Measurements from ENCODE around the gene ANKRD44.
"Not testable (repeated sequence)": the region's sequence is repeated elsewhere in the genome, so short reads cannot be mapped to it uniquely, and the experiment has no call there.

The ANKRD44 gene

GRCh38 chr2:197076652-197077051 lies 233.9 kb downstream of the ANKRD44 start:
- Mint-ChIP-seq H3K4me1 (ENCODE audit: low read depth) (peaks cover 5% of the 10 kb centered on the region), H3K27me3 (ENCODE audit: low read depth) (no peaks in the 10 kb centered on the region), H3K9me3 (peaks cover 7% of the 10 kb centered on the region), H3K4me3 (no peak overlapping the region), H3K36me3 (ENCODE audit: low read depth) (peaks cover 76% of the 10 kb centered on the region), H3K27ac (no peak overlapping the region)
- DNase-seq (ENCODE audit: low spot score) = no peak

GRCh38 chr2:197075754-197076337 lies 234.7 kb downstream of the ANKRD44 start:
- H3K4me1 Mint-ChIP-seq (ENCODE audit: low read depth) = peaks cover 13% of the 10 kb centered on the region
- H3K27ac Mint-ChIP-seq = peak overlapping the region; percentile 38
- H3K27me3 Mint-ChIP-seq (ENCODE audit: low read depth) = no peaks in the 10 kb centered on the region
- peaks cover 7% of the 10 kb centered on the region for H3K9me3 Mint-ChIP-seq
- no peak overlapping the region for H3K4me3 Mint-ChIP-seq
- no peak for DNase-seq (ENCODE audit: low spot score)
- H3K36me3 Mint-ChIP-seq (ENCODE audit: low read depth) = peaks cover 78% of the 10 kb centered on the region

DNA sequence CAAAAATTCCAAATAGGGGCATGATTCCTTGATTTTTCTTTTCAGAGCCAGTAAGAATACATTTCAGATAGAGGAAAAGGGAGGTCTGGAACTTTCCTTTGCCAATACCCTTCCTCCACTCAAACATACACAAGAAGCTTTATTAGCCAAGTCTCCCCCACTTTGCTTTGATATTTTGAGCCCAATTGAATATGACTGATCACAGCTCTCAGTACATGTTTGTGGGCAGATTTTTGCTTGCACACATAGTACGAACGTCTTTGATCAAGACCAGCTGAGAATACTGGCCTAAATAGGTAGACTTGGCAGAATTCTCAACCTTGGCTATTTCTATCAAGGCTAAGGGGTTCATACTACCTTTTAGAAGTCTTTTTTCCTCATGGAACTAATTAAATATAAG lies 235.3 kb downstream of the ANKRD44 start:
- Mint-ChIP-seq H3K4me1 (ENCODE audit: low read depth) (peaks cover 14% of the 10 kb centered on the region), H3K36me3 (ENCODE audit: low read depth) (peaks cover 79% of the 10 kb centered on the region), H3K4me3 (no peak overlapping the region), H3K9me3 (peaks cover 7% of the 10 kb centered on the region), H3K27ac (no peak overlapping the region), H3K27me3 (ENCODE audit: low read depth) (no peaks in the 10 kb centered on the region)
- no peak for DNase-seq (ENCODE audit: low spot score)

DNA sequence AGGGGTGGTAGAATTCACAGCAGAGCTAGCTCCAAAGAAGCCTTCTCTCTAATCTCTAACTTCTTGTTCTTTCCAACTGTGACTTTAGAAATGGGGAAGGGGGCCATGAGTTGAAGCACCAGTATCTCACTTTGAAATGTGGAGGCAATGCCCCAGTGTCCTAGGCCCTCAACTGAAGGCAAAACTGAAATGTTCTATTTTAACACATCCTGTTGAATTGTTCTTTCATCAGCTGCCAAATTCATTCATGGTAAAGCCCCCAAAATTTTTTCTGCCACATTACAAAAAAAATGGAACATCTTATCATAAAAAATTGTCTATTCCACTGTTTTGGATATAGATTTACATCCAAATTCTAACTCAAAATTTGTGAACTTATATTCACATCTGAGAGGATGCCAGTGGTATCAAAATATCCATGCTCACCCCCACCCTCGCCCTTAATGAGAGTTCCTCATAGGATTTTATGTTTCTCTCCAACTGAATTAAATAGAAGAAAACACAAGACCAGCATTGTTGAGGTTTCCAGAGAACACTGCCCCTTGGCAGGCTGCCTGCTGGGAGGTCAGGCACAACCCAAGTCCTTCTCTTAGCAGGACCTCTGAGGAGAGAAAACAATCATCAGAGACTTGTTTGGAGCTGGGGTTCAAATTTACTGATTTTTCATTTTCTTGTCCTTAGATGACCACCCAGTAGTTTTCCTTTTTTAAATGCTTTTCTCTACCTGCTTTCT lies 236.7 kb downstream of the ANKRD44 start:
- H3K27me3 Mint-ChIP-seq (ENCODE audit: low read depth) = no peaks in the 10 kb centered on the region
- H3K36me3 Mint-ChIP-seq (ENCODE audit: low read depth) = peaks cover 84% of the 10 kb centered on the region
- H3K4me1 Mint-ChIP-seq (ENCODE audit: low read depth) = peaks cover 17% of the 10 kb centered on the region
- peaks cover 21% of the 10 kb centered on the region for H3K9me3 Mint-ChIP-seq
- no peak overlapping the region for H3K4me3 Mint-ChIP-seq
- DNase-seq (ENCODE audit: low spot score) = no peak
- H3K27ac Mint-ChIP-seq = no peak overlapping the region

DNA sequence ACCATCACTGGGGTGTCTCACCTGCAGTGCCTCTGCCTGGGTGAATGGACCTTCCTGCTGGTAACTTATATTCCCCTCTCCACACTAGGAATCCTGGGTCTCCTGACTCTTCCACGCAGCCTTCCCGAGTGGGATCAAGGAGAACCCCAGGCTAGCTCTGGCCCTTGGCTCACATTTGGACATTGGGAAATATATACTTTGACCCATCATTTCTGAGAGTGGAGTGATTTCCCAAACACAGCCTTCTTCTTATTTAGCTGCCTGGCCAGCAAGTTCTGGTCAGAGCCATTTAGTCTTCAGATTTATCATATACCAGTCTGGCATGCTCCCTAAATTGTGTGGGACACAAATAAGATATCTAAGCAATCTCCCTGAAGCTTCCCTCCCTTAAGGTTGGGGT lies 237.3 kb downstream of the ANKRD44 start:
- H3K4me3 Mint-ChIP-seq = no peak overlapping the region
- H3K27me3 Mint-ChIP-seq (ENCODE audit: low read depth) = no peaks in the 10 kb centered on the region
- H3K27ac Mint-ChIP-seq = no peak overlapping the region
- DNase-seq (ENCODE audit: low spot score) = no peak
- peaks cover 25% of the 10 kb centered on the region for H3K9me3 Mint-ChIP-seq
- H3K4me1 Mint-ChIP-seq (ENCODE audit: low read depth) = peaks cover 22% of the 10 kb centered on the region
- H3K36me3 Mint-ChIP-seq (ENCODE audit: low read depth) = peaks cover 84% of the 10 kb centered on the region

GRCh38 chr2:197072533-197072932 lies 238.0 kb downstream of the ANKRD44 start:
- H3K4me3 Mint-ChIP-seq = no peak overlapping the region
- peak overlapping the region; percentile 51 for H3K27ac Mint-ChIP-seq
- DNase-seq (ENCODE audit: low spot score) = no peak
- H3K9me3 Mint-ChIP-seq = peaks cover 25% of the 10 kb centered on the region
- no peaks in the 10 kb centered on the region for H3K27me3 Mint-ChIP-seq (ENCODE audit: low read depth)
- peaks cover 22% of the 10 kb centered on the region for H3K4me1 Mint-ChIP-seq (ENCODE audit: low read depth)
- H3K36me3 Mint-ChIP-seq (ENCODE audit: low read depth) = peaks cover 77% of the 10 kb centered on the region

DNA sequence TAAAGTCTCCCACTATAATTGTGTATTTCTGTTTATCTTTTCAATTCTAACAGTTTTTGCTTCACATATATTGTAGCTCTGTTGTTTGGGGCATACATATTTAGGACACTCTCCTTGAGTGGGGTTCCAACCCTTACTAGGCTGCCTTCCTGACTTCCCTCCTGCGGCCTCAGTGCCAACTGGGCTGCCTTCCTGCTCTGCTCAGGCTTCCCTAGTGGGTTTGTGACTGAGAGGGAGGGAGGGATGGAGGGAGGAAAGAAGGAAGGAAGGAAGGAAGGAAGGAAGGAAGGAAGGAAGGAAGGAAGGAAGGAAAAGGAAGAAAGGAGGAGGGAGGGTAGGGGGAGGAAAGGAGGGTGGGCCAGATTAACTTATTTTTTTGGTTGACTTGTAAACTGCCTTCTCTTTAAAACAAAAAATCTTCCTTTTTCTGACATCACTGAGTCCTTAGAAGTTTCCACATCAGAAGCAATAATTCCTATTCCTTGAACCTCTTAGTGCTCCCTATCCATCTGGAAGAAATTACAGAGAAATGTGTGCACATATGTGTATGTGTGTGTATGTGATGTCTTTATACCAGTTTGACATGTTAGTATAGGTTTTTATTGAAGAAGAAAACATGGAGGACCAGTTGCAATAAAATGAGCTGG lies 238.7 kb downstream of the ANKRD44 start:
- H3K36me3 Mint-ChIP-seq (ENCODE audit: low read depth) = peaks cover 75% of the 10 kb centered on the region
- H3K4me1 Mint-ChIP-seq (ENCODE audit: low read depth) = peaks cover 22% of the 10 kb centered on the region
- H3K4me3 Mint-ChIP-seq = no peak overlapping the region
- peaks cover 22% of the 10 kb centered on the region for H3K9me3 Mint-ChIP-seq
- DNase-seq (ENCODE audit: low spot score) = no peak
- no peaks in the 10 kb centered on the region for H3K27me3 Mint-ChIP-seq (ENCODE audit: low read depth)
- no peak overlapping the region for H3K27ac Mint-ChIP-seq

GRCh38 chr2:197071213-197071612 lies 239.4 kb downstream of the ANKRD44 start:
- Mint-ChIP-seq H3K4me3 (peak overlapping the region; percentile 13), H3K36me3 (ENCODE audit: low read depth) (peaks cover 75% of the 10 kb centered on the region), H3K4me1 (ENCODE audit: low read depth) (peaks cover 24% of the 10 kb centered on the region), H3K9me3 (peaks cover 18% of the 10 kb centered on the region), H3K27me3 (ENCODE audit: low read depth) (no peaks in the 10 kb centered on the region), H3K27ac (peak overlapping the region; percentile 56)
- no peak for DNase-seq (ENCODE audit: low spot score)

DNA sequence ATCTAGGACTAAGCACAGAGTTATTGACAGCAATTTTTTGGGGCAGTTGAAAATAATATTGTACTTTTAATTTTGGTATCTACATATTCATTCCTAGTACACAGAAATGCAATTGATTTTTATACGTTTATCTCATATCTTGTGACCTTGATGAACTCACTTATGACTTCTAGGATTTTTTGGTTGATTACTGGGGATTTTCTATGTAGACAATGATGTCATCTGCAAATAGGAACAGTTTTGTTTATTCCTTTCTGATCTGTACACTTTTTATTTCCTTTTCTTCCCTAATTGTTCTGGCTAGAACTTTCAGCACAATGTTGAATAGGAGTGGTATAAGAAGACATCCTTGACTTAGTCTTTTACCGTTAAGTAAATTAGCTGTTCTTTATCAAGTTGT lies 240.6 kb downstream of the ANKRD44 start:
- peaks cover 18% of the 10 kb centered on the region for H3K9me3 Mint-ChIP-seq
- DNase-seq (ENCODE audit: low spot score) = no peak
- H3K27ac Mint-ChIP-seq = no peak overlapping the region
- no peak overlapping the region for H3K4me3 Mint-ChIP-seq
- peaks cover 25% of the 10 kb centered on the region for H3K4me1 Mint-ChIP-seq (ENCODE audit: low read depth)
- H3K27me3 Mint-ChIP-seq (ENCODE audit: low read depth) = no peaks in the 10 kb centered on the region
- H3K36me3 Mint-ChIP-seq (ENCODE audit: low read depth) = peaks cover 81% of the 10 kb centered on the region

GRCh38 chr2:197062574-197062973 lies 248.0 kb downstream of the ANKRD44 start:
- Mint-ChIP-seq H3K27ac (peak overlapping the region; percentile 62), H3K36me3 (ENCODE audit: low read depth) (peaks cover 84% of the 10 kb centered on the region), H3K4me3 (peak overlapping the region; percentile 15), H3K4me1 (ENCODE audit: low read depth) (peaks cover 23% of the 10 kb centered on the region)
- H3K27me3 Mint-ChIP-seq (ENCODE audit: low read depth); H3K9me3 Mint-ChIP-seq; DNase-seq (ENCODE audit: low spot score): not testable (repeated sequence)

- Mint-ChIP-seq H3K4me3 (no peak overlapping the region), H3K27ac (no peak overlapping the region), H3K9me3 (peaks cover 37% of the 10 kb centered on the region), H3K4me1 (ENCODE audit: low read depth) (peaks cover 18% of the 10 kb centered on the region), H3K27me3 (ENCODE audit: low read depth) (no peaks in the 10 kb centered on the region), H3K36me3 (ENCODE audit: low read depth) (peaks cover 84% of the 10 kb centered on the region)
- no peak for DNase-seq (ENCODE audit: low spot score)
These were observed 251.1 kb downstream of the ANKRD44 start for GRCh38 chr2:197059477-197059876.

GRCh38 chr2:197058777-197059300 lies 251.7 kb downstream of the ANKRD44 start:
- H3K4me1 Mint-ChIP-seq (ENCODE audit: low read depth) = peaks cover 18% of the 10 kb centered on the region
- H3K36me3 Mint-ChIP-seq (ENCODE audit: low read depth) = peaks cover 84% of the 10 kb centered on the region
- H3K27ac Mint-ChIP-seq = no peak overlapping the region
- no peak overlapping the region for H3K4me3 Mint-ChIP-seq
- peaks cover 38% of the 10 kb centered on the region for H3K9me3 Mint-ChIP-seq
- H3K27me3 Mint-ChIP-seq (ENCODE audit: low read depth) = no peaks in the 10 kb centered on the region
- DNase-seq (ENCODE audit: low spot score) = no peak

- DNase-seq (ENCODE audit: low spot score) = no peak
- Mint-ChIP-seq H3K4me1 (ENCODE audit: low read depth) (peaks cover 12% of the 10 kb centered on the region), H3K4me3 (no peak overlapping the region), H3K27ac (no peak overlapping the region), H3K27me3 (ENCODE audit: low read depth) (no peaks in the 10 kb centered on the region), H3K36me3 (ENCODE audit: low read depth) (peaks cover 84% of the 10 kb centered on the region), H3K9me3 (peaks cover 41% of the 10 kb centered on the region)
These were observed 252.6 kb downstream of the ANKRD44 start for GRCh38 chr2:197057959-197058358.

DNA sequence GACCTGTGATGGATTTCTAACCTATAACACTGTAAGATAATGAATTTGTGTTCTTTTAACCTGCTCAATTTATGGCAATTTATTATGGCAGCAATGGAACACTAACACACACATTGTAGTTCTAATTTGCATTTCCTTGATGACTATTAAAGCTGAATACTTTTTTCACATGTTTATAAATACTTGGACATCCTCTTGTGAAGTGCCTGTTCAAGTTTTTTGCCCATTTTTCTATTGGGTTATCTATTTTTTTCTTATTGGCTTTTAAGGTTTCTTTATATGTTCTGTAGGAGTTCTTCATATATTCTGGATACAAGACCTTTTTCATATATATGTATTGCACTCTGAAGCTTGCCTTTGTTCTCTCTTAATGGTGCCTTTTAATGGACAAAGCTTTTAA lies 255.5 kb downstream of the ANKRD44 start:
- Mint-ChIP-seq H3K36me3 (ENCODE audit: low read depth) (peaks cover 89% of the 10 kb centered on the region), H3K4me1 (ENCODE audit: low read depth) (peaks cover 3% of the 10 kb centered on the region), H3K27ac (no peak overlapping the region), H3K27me3 (ENCODE audit: low read depth) (no peaks in the 10 kb centered on the region), H3K9me3 (peaks cover 41% of the 10 kb centered on the region), H3K4me3 (no peak overlapping the region)
- DNase-seq (ENCODE audit: low spot score) = no peak

Data from T-helper 2 cell treated with Interferon-gamma antibody and Interleukin-4, amounts not matched to agents 5 μg/mL and 100 μg/mL, for 36 hours (primary cell).